Fibroblast of skin of right quadriceps (primary cell): Measurements from ENCODE around the gene KYNU.
"Not testable (repeated sequence)": the region's sequence is repeated elsewhere in the genome, so short reads cannot be mapped to it uniquely, and the experiment has no call there.

Experiments used
- DNase-seq: peaks from one replicate; pipeline ENCODE4 v3.0.0-alpha.2; 2013

KYNU gene

DNA sequence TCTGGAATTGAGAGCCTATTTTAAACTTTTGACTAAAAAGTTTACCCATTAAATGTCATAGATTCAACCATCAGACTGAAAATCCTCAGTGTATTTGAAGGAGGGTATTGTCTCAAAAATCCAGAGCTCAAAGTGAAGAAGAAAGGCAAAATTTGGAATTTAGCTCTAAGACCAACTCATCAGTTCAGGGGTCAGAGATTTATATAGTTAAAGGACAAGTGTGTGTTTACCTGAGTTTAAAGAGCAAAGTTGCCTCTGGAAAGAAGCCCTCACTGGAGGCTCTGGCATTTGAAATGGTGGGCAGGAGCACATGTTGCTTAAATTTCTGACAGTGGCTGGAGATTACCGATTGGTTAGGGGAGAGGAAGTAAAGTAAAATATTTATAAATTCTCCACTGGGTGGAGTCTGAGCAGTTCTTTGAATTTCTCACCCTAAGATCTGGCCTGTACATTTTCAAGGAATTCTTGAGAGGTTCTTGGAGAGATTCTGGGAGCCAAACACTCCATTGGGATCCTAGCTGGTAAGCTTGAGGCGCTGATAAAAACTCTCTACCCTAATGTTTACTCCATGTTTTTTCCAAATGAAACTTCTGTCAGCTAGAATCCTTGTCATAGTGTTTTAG, at the start of gene KYNU:
KYNU (plus strand) TSS at position 449 of the 623 bp plus-strand sequence. CDS start 7,704 bp downstream, outside the sequence.
- DNase-seq: no peak

GRCh38 chr2:142834021-142834420, 43.4 kb upstream of the KYNU start:
- DNase-seq: peak; percentile 66

GRCh38 chr2:142840436-142840835, 37.0 kb upstream of the KYNU start:
- DNase-seq: no peak

DNA sequence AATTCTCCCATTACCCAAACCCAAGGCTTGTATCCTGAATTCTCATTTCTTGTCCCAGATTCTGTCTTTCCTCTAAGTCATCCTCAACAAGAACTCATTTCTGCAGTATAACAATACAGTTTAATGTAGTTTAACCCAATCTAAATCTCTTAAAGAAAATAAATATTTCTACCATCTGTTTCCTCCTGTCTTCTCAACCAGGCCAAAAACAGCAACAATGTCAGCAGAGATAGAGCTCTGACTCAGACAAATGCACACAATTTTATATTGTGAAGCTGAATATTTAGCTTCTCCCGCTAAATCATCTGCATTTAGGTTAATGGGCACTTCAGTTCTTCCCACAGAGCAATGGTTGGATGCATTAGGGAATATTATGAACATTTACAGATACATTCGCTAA, 35.7 kb upstream of the KYNU start:
- DNase-seq: no peak

- no peak for DNase-seq
Observed at GRCh38 chr2:142842369-142842768, 35.1 kb upstream of the KYNU start.

- DNase-seq: no peak
Observed at GRCh38 chr2:142843731-142844130, 33.7 kb upstream of the KYNU start.

- DNase-seq: no peak
Observed at GRCh38 chr2:142848023-142848606, 29.3 kb upstream of the KYNU start.

- no peak for DNase-seq
Observed at GRCh38 chr2:142849820-142850219, 27.6 kb upstream of the KYNU start.

DNA sequence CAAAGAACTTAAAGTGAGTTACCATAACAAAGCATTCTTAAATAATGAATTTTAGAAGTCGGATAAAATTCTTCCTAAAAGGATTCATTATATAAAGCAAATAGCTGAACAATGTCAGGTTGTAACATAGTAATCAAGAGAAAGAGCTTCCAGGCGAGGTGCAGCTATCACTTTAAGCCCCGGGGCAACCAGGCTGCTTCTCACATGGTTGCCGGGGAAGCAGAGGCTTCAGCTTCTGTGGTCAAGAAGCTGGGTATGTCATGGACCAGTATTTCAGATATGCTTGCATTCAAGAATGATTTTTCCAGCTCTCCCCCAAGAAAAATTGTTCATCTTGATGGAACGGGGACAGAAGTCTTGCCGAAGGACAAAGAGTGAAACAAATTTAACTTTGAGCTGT, 23.6 kb upstream of the KYNU start:
- no peak for DNase-seq

DNA sequence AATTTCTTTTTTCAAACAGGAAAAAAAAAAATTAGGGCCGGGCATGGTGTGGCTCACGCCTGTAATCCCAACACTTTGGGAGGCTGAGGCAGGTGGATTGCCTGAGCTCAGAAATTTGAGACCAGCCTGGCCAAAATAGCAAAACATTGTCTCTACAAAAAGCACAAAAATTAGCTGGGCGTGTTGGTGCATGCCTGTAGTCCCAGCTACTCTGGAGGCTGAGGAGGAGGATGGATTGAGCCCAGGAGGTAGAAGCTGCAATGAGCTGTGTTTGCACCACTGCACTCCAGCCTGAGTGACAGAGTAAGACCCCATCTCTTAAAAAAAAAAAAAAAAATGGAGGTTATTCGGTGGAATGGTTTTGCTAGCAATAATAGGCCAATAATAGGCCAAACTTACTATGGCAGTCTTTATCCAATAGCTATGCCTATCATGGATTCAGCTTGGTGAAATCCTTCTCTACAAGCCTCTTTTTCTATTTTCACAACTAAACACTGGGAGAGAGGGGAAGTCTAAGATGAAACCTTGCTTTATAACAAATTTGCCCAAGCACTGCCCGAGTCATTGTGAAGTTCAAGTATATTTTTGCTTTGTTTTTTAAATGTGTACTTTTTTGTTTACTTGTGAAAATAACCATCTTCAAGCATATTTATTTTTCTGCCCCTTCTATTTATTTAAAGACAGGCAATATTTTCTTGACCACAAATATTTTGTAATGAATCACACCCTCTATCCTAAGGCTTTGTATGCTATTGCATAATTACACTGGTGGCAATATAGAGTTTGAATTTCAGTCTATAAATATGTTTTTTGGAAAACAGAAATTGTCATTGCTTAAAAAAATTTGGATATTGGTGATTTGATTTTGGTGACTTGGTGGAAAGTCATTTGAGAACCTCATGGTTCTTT, 20.0 kb upstream of the KYNU start:
- DNase-seq: peak; percentile 29

- no peak for DNase-seq
Observed at GRCh38 chr2:142858961-142859360, 18.5 kb upstream of the KYNU start.

DNA sequence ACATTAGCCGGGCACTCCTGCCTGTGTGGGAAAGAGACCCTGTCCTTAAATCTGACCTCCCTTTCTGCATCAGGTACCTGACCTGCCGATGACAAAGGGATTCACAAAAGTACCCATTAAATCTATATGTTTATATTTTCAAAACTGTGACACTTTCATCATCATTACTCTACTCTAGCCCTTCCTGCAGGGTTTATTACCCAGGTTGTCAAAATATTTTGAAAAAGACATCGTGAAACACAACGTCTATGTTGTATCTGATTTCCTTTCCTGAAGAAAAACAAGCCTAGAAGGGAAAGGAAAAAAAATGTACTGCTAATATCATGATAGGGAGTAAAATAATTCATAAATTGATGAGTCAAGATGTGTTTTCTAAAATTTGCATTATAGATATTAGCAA, 15.2 kb upstream of the KYNU start:
- DNase-seq: no peak

GRCh38 chr2:142862847-142863246, 14.6 kb upstream of the KYNU start:
- DNase-seq: no peak

- peak; percentile 13 for DNase-seq
Observed at GRCh38 chr2:142863485-142863961, 13.9 kb upstream of the KYNU start.

- not testable (repeated sequence) for DNase-seq
Observed at GRCh38 chr2:142864605-142865004, 12.9 kb upstream of the KYNU start.

DNA sequence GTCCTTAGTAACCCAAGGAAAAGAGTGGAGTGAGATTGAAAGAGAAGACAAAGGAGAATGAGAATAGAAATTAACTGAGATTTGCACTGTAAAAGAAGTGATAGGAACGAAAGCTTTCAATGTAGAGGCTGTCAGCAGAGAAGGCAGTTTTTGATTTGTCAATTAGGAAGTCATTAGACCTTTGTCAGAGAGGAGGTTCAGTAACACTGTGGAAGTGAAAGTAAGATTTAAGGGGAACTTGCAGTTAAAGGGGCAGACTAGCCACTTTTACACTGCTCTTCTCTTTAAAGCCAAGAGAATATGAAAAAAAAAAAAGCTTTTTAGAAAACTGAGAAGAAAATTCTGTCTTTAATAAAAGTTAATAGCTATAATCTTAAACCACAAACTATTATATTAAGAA, 11.5 kb upstream of the KYNU start:
- DNase-seq: no peak

DNA sequence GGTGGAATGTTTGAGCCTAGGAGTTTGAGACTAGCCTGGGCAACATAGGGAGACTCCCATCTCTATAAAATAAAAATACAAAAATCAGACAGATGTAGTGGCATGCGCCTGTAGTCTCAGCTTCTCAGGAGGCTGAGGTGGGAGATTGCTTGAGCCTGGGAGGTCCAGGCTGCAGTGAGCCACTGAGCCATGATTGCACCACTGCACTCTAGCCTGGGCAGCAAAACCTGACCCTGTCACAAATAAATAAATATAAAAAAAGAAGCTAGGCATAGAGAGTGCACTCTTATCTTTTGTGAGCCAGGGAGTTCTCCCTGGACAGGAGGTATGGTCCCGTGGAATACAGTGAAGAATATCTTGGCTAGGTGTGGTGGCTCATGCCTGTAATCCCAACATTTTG, 11.0 kb upstream of the KYNU start:
- no peak for DNase-seq

DNA sequence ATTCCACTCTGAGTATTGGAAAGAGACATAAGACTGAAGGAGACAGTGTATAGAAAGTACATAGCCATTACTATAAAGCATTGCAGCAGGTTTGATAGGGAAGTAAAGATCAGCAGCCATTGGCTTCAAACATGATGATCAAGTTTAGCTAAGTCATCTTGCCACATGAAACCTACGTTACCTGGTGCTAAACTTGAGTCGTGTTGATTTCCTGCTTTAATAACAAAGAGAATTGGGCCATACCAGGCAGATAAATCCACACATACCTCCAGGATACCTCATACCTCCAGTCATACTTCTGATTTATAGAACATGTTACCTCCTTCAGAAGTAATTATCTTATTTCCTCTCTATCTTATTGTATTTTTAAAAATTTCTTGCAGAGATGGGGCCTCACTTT, 10.3 kb upstream of the KYNU start:
- no peak for DNase-seq

GRCh38 chr2:142868229-142868762, 9.2 kb upstream of the KYNU start:
- DNase-seq: no peak

GRCh38 chr2:142869065-142869460, 8.4 kb upstream of the KYNU start:
- not testable (repeated sequence) for DNase-seq

- DNase-seq: no peak
Observed at GRCh38 chr2:142869461-142870106, 7.9 kb upstream of the KYNU start.

- DNase-seq: no peak
Observed at GRCh38 chr2:142870526-142870925, 6.9 kb upstream of the KYNU start.

DNA sequence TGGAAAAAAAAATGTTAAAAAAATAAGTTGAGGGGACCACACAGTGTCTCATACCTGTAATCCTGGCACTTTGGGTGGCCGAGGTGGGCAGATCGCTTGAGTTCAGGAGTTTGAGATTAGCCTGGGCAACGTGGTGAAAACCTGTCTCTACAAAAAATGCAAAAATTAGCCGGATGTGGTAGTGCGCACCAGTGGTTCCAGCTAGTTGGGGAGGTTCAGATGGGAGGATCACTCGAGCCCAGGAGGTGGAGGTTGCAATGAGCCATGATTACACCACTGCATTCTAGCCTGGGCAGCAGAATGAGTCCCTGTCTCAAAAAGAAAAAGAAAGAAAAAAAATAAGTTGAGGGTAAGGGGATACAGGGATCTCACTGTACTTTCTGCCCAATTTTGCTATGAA, 6.1 kb upstream of the KYNU start:
- no peak for DNase-seq
